ENCODE measurements around the gene GHDC.

GHDC gene

GRCh38 chr17:42233994-42234393, 39.7 kb upstream of the GHDC start:
- no peak for TF ChIP-seq L3MBTL2 (conservative IDR thresholded peaks at IDR 0.05)
- no peak for TF ChIP-seq LEF1 (IDR thresholded peaks at IDR 0.05; ENCODE audit: borderline replicate concordance)
- no peak for TF ChIP-seq SUZ12 (IDR thresholded peaks at IDR 0.05)
- no peak for TF ChIP-seq HDGF (IDR thresholded peaks at IDR 0.05; ENCODE audit: borderline replicate concordance)
- no peak for TF ChIP-seq TARDBP (IDR thresholded peaks at IDR 0.05)
- TF ChIP-seq BHLHE40 (IDR thresholded peaks at IDR 0.05; ENCODE audit: borderline replicate concordance): no peak
- no peak for TF ChIP-seq ARNT (IDR thresholded peaks at IDR 0.05)
- no peak for TF ChIP-seq ZNF384 (IDR thresholded peaks at IDR 0.05)
- no peak for TF ChIP-seq FOXA1 (IDR thresholded peaks at IDR 0.05)
- no peak for TF ChIP-seq NFRKB (IDR thresholded peaks at IDR 0.05)
- TF ChIP-seq FOXK2 (IDR thresholded peaks at IDR 0.05): no peak
- TF ChIP-seq FOXM1 (IDR thresholded peaks at IDR 0.05; ENCODE audit: borderline replicate concordance): no peak
- no peak for TF ChIP-seq PKNOX1 (IDR thresholded peaks at IDR 0.05)
- ChIA-PET POLR2A (no interaction called here), CTCF (interaction anchor here (2.2 kb wide), 1 partner anchor 12 kb away, joined by 8 read pairs; no protein-coding TSS in a partner anchor)
- DNase-seq (ENCODE audit: extremely low spot score): no peak

- POLR2A ChIA-PET: no interaction called here
- DNase-seq (ENCODE audit: extremely low spot score): no peak
- CTCF ChIA-PET: interaction anchor here (1.7 kb wide), 1 partner anchor 11 kb away, joined by 8 read pairs; no protein-coding TSS in a partner anchor
- TF ChIP-seq L3MBTL2 (conservative IDR thresholded peaks at IDR 0.05) (no peak), SP1 (IDR thresholded peaks at IDR 0.05) (no peak), TARDBP (IDR thresholded peaks at IDR 0.05) (no peak), ELF4 (IDR thresholded peaks at IDR 0.05) (no peak), ZNF384 (IDR thresholded peaks at IDR 0.05) (no peak), NFRKB (IDR thresholded peaks at IDR 0.05) (no peak)
Measured at GRCh38 chr17:42233156-42233555, 38.9 kb upstream of the GHDC start.

GRCh38 chr17:42230225-42230624, 35.9 kb upstream of the GHDC start:
- CTCF ChIA-PET: no interaction called here
- no peak for DNase-seq (ENCODE audit: extremely low spot score)
- no peak for TF ChIP-seq NFRKB (IDR thresholded peaks at IDR 0.05)
- no peak for TF ChIP-seq SP1 (IDR thresholded peaks at IDR 0.05)
- no peak for TF ChIP-seq LEF1 (IDR thresholded peaks at IDR 0.05; ENCODE audit: borderline replicate concordance)
- no peak for TF ChIP-seq FOXA1 (IDR thresholded peaks at IDR 0.05)
- no peak for TF ChIP-seq PKNOX1 (IDR thresholded peaks at IDR 0.05)
- no peak for TF ChIP-seq L3MBTL2 (conservative IDR thresholded peaks at IDR 0.05)
- no peak for TF ChIP-seq ARNT (IDR thresholded peaks at IDR 0.05)
- TF ChIP-seq ELF4 (IDR thresholded peaks at IDR 0.05): no peak
- no peak for TF ChIP-seq CTBP1 (IDR thresholded peaks at IDR 0.05; ENCODE audit: borderline replicate concordance)
- TF ChIP-seq TARDBP (IDR thresholded peaks at IDR 0.05): no peak
- TF ChIP-seq ZNF384 (IDR thresholded peaks at IDR 0.05): no peak
- no peak for TF ChIP-seq BHLHE40 (IDR thresholded peaks at IDR 0.05; ENCODE audit: borderline replicate concordance)
- no peak for TF ChIP-seq SUZ12 (IDR thresholded peaks at IDR 0.05)
- no peak for TF ChIP-seq HDGF (IDR thresholded peaks at IDR 0.05; ENCODE audit: borderline replicate concordance)
- TF ChIP-seq FOXM1 (IDR thresholded peaks at IDR 0.05; ENCODE audit: borderline replicate concordance): no peak
- no peak for TF ChIP-seq FOXK2 (IDR thresholded peaks at IDR 0.05)
- POLR2A ChIA-PET: no interaction called here

- no peak for DNase-seq (ENCODE audit: extremely low spot score)
- TF ChIP-seq NFRKB (IDR thresholded peaks at IDR 0.05) (no peak), BHLHE40 (IDR thresholded peaks at IDR 0.05; ENCODE audit: borderline replicate concordance) (no peak), ZNF384 (IDR thresholded peaks at IDR 0.05) (no peak), ARNT (IDR thresholded peaks at IDR 0.05) (no peak), FOXA1 (IDR thresholded peaks at IDR 0.05) (no peak), CTBP1 (IDR thresholded peaks at IDR 0.05; ENCODE audit: borderline replicate concordance) (no peak), FOXM1 (IDR thresholded peaks at IDR 0.05; ENCODE audit: borderline replicate concordance) (no peak), SUZ12 (IDR thresholded peaks at IDR 0.05) (no peak), TARDBP (IDR thresholded peaks at IDR 0.05) (no peak), SP1 (IDR thresholded peaks at IDR 0.05) (no peak), PKNOX1 (IDR thresholded peaks at IDR 0.05) (no peak), FOXK2 (IDR thresholded peaks at IDR 0.05) (no peak), L3MBTL2 (conservative IDR thresholded peaks at IDR 0.05) (no peak), ELF4 (IDR thresholded peaks at IDR 0.05) (no peak), HDGF (IDR thresholded peaks at IDR 0.05; ENCODE audit: borderline replicate concordance) (no peak), LEF1 (IDR thresholded peaks at IDR 0.05; ENCODE audit: borderline replicate concordance) (no peak)
- POLR2A ChIA-PET: no interaction called here
- CTCF ChIA-PET: no interaction called here
Measured at GRCh38 chr17:42227849-42228700, 33.8 kb upstream of the GHDC start.

GRCh38 chr17:42225646-42226045, 31.4 kb upstream of the GHDC start:
- no peak for DNase-seq (ENCODE audit: extremely low spot score)
- no peak for TF ChIP-seq ELF4 (IDR thresholded peaks at IDR 0.05)
- no peak for TF ChIP-seq CTBP1 (IDR thresholded peaks at IDR 0.05; ENCODE audit: borderline replicate concordance)
- TF ChIP-seq LEF1 (IDR thresholded peaks at IDR 0.05; ENCODE audit: borderline replicate concordance): no peak
- TF ChIP-seq HDGF (IDR thresholded peaks at IDR 0.05; ENCODE audit: borderline replicate concordance): no peak
- TF ChIP-seq FOXM1 (IDR thresholded peaks at IDR 0.05; ENCODE audit: borderline replicate concordance): no peak
- TF ChIP-seq PKNOX1 (IDR thresholded peaks at IDR 0.05): no peak
- no peak for TF ChIP-seq SUZ12 (IDR thresholded peaks at IDR 0.05)
- no peak for TF ChIP-seq ARNT (IDR thresholded peaks at IDR 0.05)
- TF ChIP-seq FOXK2 (IDR thresholded peaks at IDR 0.05): no peak
- no peak for TF ChIP-seq L3MBTL2 (conservative IDR thresholded peaks at IDR 0.05)
- ChIA-PET POLR2A (no interaction called here), CTCF (no interaction called here)

Data from HEK293T (cell line).